Natural killer cell (primary cell): ENCODE data around the gene ZNF90. TPM values are rescaled to one million over a fixed set of nuclear protein-coding genes. Genes with fewer than 3 reads are reported as not detected.

Experiments
- ATAC-seq, 3 donors: fragments of 150-1000 bp in 2 of 3; fragments of 200-7000 bp in 1 of 3; cut with Tn5 transposase; 1 replicate in 1 of 3; 2 replicates in 2 of 3; pipeline ENCODE4 v1.10.0; 2021; ENCODE audit warnings: mild to moderate bottlenecking in 2 of 3, moderate library complexity in 2 of 3
- DNase-seq, 2 donors: peaks; one replicate each; pipeline versions ENCODE4 v3.0.0 to v3.0.0-alpha.2; 2013 to 2021; ENCODE audit warnings: mixed read lengths in 1 of 2
- H3K27ac ChIP-seq: one replicate; pipeline ENCODE4 v1.5.1; 2013; ENCODE audit warnings: mild to moderate bottlenecking, low read length
- H3K27me3 ChIP-seq: one replicate; pipeline ENCODE4 v1.6.1; 2013; ENCODE audit warnings: low read length; ENCODE audit not compliant: control insufficient read depth, insufficient read depth
- H3K36me3 ChIP-seq: one replicate; pipeline ENCODE4 v1.6.1; 2013; ENCODE audit warnings: low read length; ENCODE audit not compliant: control insufficient read depth, insufficient read depth
- H3K4me1 ChIP-seq: one replicate; pipeline ENCODE4 v1.6.1; 2013; ENCODE audit warnings: low read length; ENCODE audit not compliant: control insufficient read depth, insufficient read depth
- H3K4me3 ChIP-seq: one replicate; pipeline ENCODE4 v1.5.1; 2013; ENCODE audit warnings: low read length
- H3K9me3 ChIP-seq: one replicate; pipeline ENCODE4 v1.6.1; 2013; ENCODE audit warnings: low read length; ENCODE audit not compliant: control insufficient read depth, insufficient read depth
- H3K27ac Mint-ChIP-seq, 2 donors: one replicate each; pipeline ENCODE4 v1.8.0; 2022; ENCODE audit warnings: mild to moderate bottlenecking in 2 of 2, mixed read lengths in 2 of 2, moderate library complexity in 1 of 2
- H3K27me3 Mint-ChIP-seq, 2 donors: one replicate each; pipeline ENCODE4 v1.8.0; 2022; ENCODE audit warnings: low read depth in 2 of 2, mixed read lengths in 2 of 2
- H3K36me3 Mint-ChIP-seq: one replicate; pipeline ENCODE4 v1.8.0; 2022; ENCODE audit warnings: mixed read lengths
- H3K4me1 Mint-ChIP-seq, 2 donors: one replicate each; pipeline ENCODE4 v1.8.0; 2022; ENCODE audit warnings: mixed read lengths in 2 of 2
- H3K4me3 Mint-ChIP-seq: one replicate; pipeline ENCODE4 v1.8.0; 2022; ENCODE audit warnings: mild to moderate bottlenecking, moderate library complexity, mixed read lengths
- H3K9me3 Mint-ChIP-seq, 2 donors: one replicate each; pipeline ENCODE4 v1.8.0; 2022; ENCODE audit warnings: mixed read lengths in 2 of 2
- WGBS: methylation state at CpG from one replicate; pipeline ENCODE4 v1.1.7; 2013; ENCODE audit warnings: missing lambda C conversion rate; ENCODE audit not compliant: insufficient coverage; 5-methylcytosine and 5-hydroxymethylcytosine counted together
- intact Hi-C: fragments of 100-400 bp; cut with micrococcal nuclease; formaldehyde crosslinking; loops from one replicate; pipeline ENCODE4 v1.14.2; 2022
- total RNA-seq, 4 donors: library from RNA; stranded (reverse); fragments of 120-200 nt in 1 of 4; gene quantifications; one replicate each; pipeline versions ENCODE4 v1.2.3 to v1.2.4, GENCODE V29; 2013 to 2022
- TF ChIP-seq, protein P1 (sequence below): fragments of 200-600 bp; IDR thresholded peaks from one replicate; pipeline ENCODE4 v1.8.0; 2022; ENCODE audit warnings: antibody characterized with exemption

Gene ZNF90
- 1 to 10 TPM; 1.6 to 3.2 (median 1.8) TPM for total RNA-seq
- 2.2 TPM for total RNA-seq (2013)

GRCh38 chr19:20077791-20078463, at the start of gene ZNF90:
ZNF90 (plus strand) TSS chr19:20078000; CDS start chr19:20078133, 133 bp downstream.
- TF ChIP-seq, protein P1, sequence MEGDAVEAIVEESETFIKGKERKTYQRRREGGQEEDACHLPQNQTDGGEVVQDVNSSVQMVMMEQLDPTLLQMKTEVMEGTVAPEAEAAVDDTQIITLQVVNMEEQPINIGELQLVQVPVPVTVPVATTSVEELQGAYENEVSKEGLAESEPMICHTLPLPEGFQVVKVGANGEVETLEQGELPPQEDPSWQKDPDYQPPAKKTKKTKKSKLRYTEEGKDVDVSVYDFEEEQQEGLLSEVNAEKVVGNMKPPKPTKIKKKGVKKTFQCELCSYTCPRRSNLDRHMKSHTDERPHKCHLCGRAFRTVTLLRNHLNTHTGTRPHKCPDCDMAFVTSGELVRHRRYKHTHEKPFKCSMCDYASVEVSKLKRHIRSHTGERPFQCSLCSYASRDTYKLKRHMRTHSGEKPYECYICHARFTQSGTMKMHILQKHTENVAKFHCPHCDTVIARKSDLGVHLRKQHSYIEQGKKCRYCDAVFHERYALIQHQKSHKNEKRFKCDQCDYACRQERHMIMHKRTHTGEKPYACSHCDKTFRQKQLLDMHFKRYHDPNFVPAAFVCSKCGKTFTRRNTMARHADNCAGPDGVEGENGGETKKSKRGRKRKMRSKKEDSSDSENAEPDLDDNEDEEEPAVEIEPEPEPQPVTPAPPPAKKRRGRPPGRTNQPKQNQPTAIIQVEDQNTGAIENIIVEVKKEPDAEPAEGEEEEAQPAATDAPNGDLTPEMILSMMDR, result no peak
- intact Hi-C loops, result loop anchor here (1.0 to 5.0 kb wide), 2 partner anchors 39 to 89 kb away; partner anchors contain the start of genes ZNF486 and ZNF682

GRCh38 chr19:20028611-20029010, 49.2 kb upstream of the ZNF90 start:
- H3K4me1 ChIP-seq, result no peaks in the 10 kb centered on the region
- H3K9me3 ChIP-seq, result no peaks in the 10 kb centered on the region
- ATAC-seq (no peak), DNase-seq (no peak)
- H3K36me3 Mint-ChIP-seq, result no peaks in the 10 kb centered on the region
- intact Hi-C loops, result no loop called here
- H3K27ac Mint-ChIP-seq, result no peak overlapping the region
- 95% methylated on average over 6 of the region's 6 CpGs for WGBS
- peaks cover 0 to 7% of the 10 kb centered on the region in 2 donors for H3K4me1 Mint-ChIP-seq
- H3K27me3 ChIP-seq, result no peaks in the 10 kb centered on the region
- no peaks in the 10 kb centered on the region for H3K9me3 Mint-ChIP-seq
- H3K27me3 Mint-ChIP-seq, result no peaks in the 10 kb centered on the region
- H3K4me3 Mint-ChIP-seq, result no peak overlapping the region
- peaks cover 3% of the 10 kb centered on the region for H3K36me3 ChIP-seq
- TF ChIP-seq, protein P1, result no peak
- H3K4me3 ChIP-seq, result no peak overlapping the region
- H3K27ac ChIP-seq, result no peak overlapping the region

More at GRCh38 chr19:20077791-20078463, at the start of gene ZNF90:
- Mint-ChIP-seq H3K36me3 (no peaks in the 10 kb centered on the region), H3K27ac (peak within 1 kb of the TSS in 1 of 2 donors; percentile 79), H3K4me3 (peak within 1 kb of the TSS; percentile 92), H3K9me3 (no peaks in the 10 kb centered on the region), H3K4me1 (peaks cover 15 to 19% of the 10 kb centered on the region in 2 donors), H3K27me3 (no peaks in the 10 kb centered on the region)
- 3% methylated on average over 28 of the region's 28 CpGs for WGBS
- Histone ChIP-seq H3K4me3 (peak within 1 kb of the TSS; percentile 51), H3K36me3 (no peaks in the 10 kb centered on the region), H3K9me3 (no peaks in the 10 kb centered on the region), H3K4me1 (peaks cover 15% of the 10 kb centered on the region), H3K27me3 (no peaks in the 10 kb centered on the region), H3K27ac (no peak within 1 kb of the TSS)
- DNase-seq (peak; percentile 82 to 95), ATAC-seq (peak; percentile 96 to 99 (median 96))

GRCh38 chr19:20035935-20036334, 41.9 kb upstream of the ZNF90 start:
- no peaks in the 10 kb centered on the region for H3K9me3 Mint-ChIP-seq
- H3K27me3 ChIP-seq, result no peaks in the 10 kb centered on the region
- intact Hi-C loops, result no loop called here
- DNase-seq (no peak), ATAC-seq (no peak)
- H3K27me3 Mint-ChIP-seq, result no peaks in the 10 kb centered on the region
- H3K4me3 ChIP-seq, result no peak overlapping the region
- H3K36me3 Mint-ChIP-seq, result no peaks in the 10 kb centered on the region
- no peak overlapping the region for H3K27ac ChIP-seq
- no peak overlapping the region for H3K27ac Mint-ChIP-seq
- H3K4me3 Mint-ChIP-seq, result no peak overlapping the region
- peaks cover 11 to 22% of the 10 kb centered on the region in 2 donors for H3K4me1 Mint-ChIP-seq
- H3K4me1 ChIP-seq, result peaks cover 13% of the 10 kb centered on the region
- WGBS, result 94% methylated on average over 4 of the region's 5 CpGs
- peaks cover 3% of the 10 kb centered on the region for H3K36me3 ChIP-seq
- no peaks in the 10 kb centered on the region for H3K9me3 ChIP-seq
- TF ChIP-seq, protein P1, result no peak
